ENCODE measurements around the gene DCAF10.
A peak's percentile ranks its signal among the peaks of the same experiment; 100 is the strongest.
"Not testable (repeated sequence)": the region's sequence is repeated elsewhere in the genome, so short reads cannot be mapped to it uniquely, and the experiment has no call there.

DCAF10 gene

GRCh38 chr9:37800631-37801286, at the start of gene DCAF10:
DCAF10 (plus strand) TSS chr9:37800797; CDS start chr9:37800867, 70 bp downstream.
- H3K4me1 Mint-ChIP-seq: peaks cover 32% of the 10 kb centered on the region
- DNase-seq (ENCODE audit: low spot score in 2 of 2) (peak; percentile 95 to 99), ATAC-seq (peak; percentile 94)
- no peaks in the 10 kb centered on the region for H3K9me3 Mint-ChIP-seq
- H3K27ac Mint-ChIP-seq: peak within 1 kb of the TSS; percentile 84
- peaks cover 18% of the 10 kb centered on the region for H3K36me3 Mint-ChIP-seq
- H3K4me3 Mint-ChIP-seq: peak within 1 kb of the TSS; percentile 82

- no peak overlapping the region for H3K4me3 Mint-ChIP-seq
- H3K9me3 Mint-ChIP-seq: no peaks in the 10 kb centered on the region
- no peak overlapping the region for H3K27ac Mint-ChIP-seq
- DNase-seq (ENCODE audit: low spot score in 2 of 2): no peak
- peaks cover 20% of the 10 kb centered on the region for H3K4me1 Mint-ChIP-seq
- ATAC-seq: no peak
- no peaks in the 10 kb centered on the region for H3K36me3 Mint-ChIP-seq
Observed at GRCh38 chr9:37751186-37751585, 49.4 kb upstream of the DCAF10 start.

- not testable (repeated sequence) for ATAC-seq; H3K4me3 Mint-ChIP-seq; DNase-seq (ENCODE audit: low spot score in 2 of 2); H3K27ac Mint-ChIP-seq; H3K36me3 Mint-ChIP-seq; H3K9me3 Mint-ChIP-seq
- peaks cover 21% of the 10 kb centered on the region for H3K4me1 Mint-ChIP-seq
Observed at GRCh38 chr9:37751704-37752103, 48.9 kb upstream of the DCAF10 start.

- peaks cover 21% of the 10 kb centered on the region for H3K4me1 Mint-ChIP-seq
- H3K36me3 Mint-ChIP-seq; DNase-seq (ENCODE audit: low spot score in 2 of 2); ATAC-seq; H3K27ac Mint-ChIP-seq; H3K4me3 Mint-ChIP-seq; H3K9me3 Mint-ChIP-seq: not testable (repeated sequence)
Observed at GRCh38 chr9:37752112-37752511, 48.5 kb upstream of the DCAF10 start.

- no peak for DNase-seq (ENCODE audit: low spot score in 2 of 2)
- Mint-ChIP-seq H3K27ac (peak overlapping the region; percentile 98), H3K36me3 (no peaks in the 10 kb centered on the region), H3K4me3 (peak overlapping the region; percentile 88), H3K4me1 (peaks cover 21% of the 10 kb centered on the region), H3K9me3 (no peaks in the 10 kb centered on the region)
- ATAC-seq: no peak
Observed at GRCh38 chr9:37752642-37753488, 47.7 kb upstream of the DCAF10 start.

- Mint-ChIP-seq H3K27ac (peak within 1 kb of the TSS; percentile 98), H3K4me1 (peaks cover 21% of the 10 kb centered on the region), H3K9me3 (no peaks in the 10 kb centered on the region), H3K4me3 (peak within 1 kb of the TSS; percentile 88), H3K36me3 (no peaks in the 10 kb centered on the region)
- ATAC-seq: peak; percentile 92
- DNase-seq (ENCODE audit: low spot score in 2 of 2): peak; percentile 46 to 76
Observed at GRCh38 chr9:37753489-37754190, 47.0 kb upstream of the DCAF10 start, which contains the start of gene TRMT10B. TRMT10B (plus strand) TSS chr9:37753805; CDS start chr9:37761932, 8,127 bp downstream.

- DNase-seq (ENCODE audit: low spot score in 2 of 2) (no peak), ATAC-seq (no peak)
- H3K4me3 Mint-ChIP-seq: no peak overlapping the region
- H3K27ac Mint-ChIP-seq: no peak overlapping the region
- H3K9me3 Mint-ChIP-seq: no peaks in the 10 kb centered on the region
- H3K4me1 Mint-ChIP-seq: peaks cover 27% of the 10 kb centered on the region
- H3K36me3 Mint-ChIP-seq: peaks cover 22% of the 10 kb centered on the region
Observed at GRCh38 chr9:37758747-37759146, 41.9 kb upstream of the DCAF10 start.

- DNase-seq (ENCODE audit: low spot score in 2 of 2) (no peak), ATAC-seq (no peak)
- Mint-ChIP-seq H3K9me3 (no peaks in the 10 kb centered on the region), H3K4me3 (no peak overlapping the region), H3K4me1 (peaks cover 13% of the 10 kb centered on the region), H3K27ac (peak overlapping the region; percentile 77), H3K36me3 (peaks cover 32% of the 10 kb centered on the region)
Observed at GRCh38 chr9:37760416-37761161, 40.0 kb upstream of the DCAF10 start.

GRCh38 chr9:37761511-37761910, 39.1 kb upstream of the DCAF10 start:
- ATAC-seq (no peak), DNase-seq (ENCODE audit: low spot score in 2 of 2) (no peak)
- Mint-ChIP-seq H3K4me3 (no peak overlapping the region), H3K4me1 (peaks cover 10% of the 10 kb centered on the region), H3K9me3 (no peaks in the 10 kb centered on the region), H3K36me3 (peaks cover 32% of the 10 kb centered on the region), H3K27ac (peak overlapping the region; percentile 21)

GRCh38 chr9:37765263-37765662, 35.3 kb upstream of the DCAF10 start:
- peaks cover 25% of the 10 kb centered on the region for H3K4me1 Mint-ChIP-seq
- not testable (repeated sequence) for DNase-seq (ENCODE audit: low spot score in 2 of 2); H3K4me3 Mint-ChIP-seq; H3K27ac Mint-ChIP-seq; H3K9me3 Mint-ChIP-seq; ATAC-seq
- peaks cover 60% of the 10 kb centered on the region for H3K36me3 Mint-ChIP-seq

GRCh38 chr9:37769306-37769705, 31.3 kb upstream of the DCAF10 start:
- Mint-ChIP-seq H3K36me3 (peaks cover 72% of the 10 kb centered on the region), H3K4me3 (no peak overlapping the region), H3K27ac (peak overlapping the region; percentile 37), H3K9me3 (no peaks in the 10 kb centered on the region), H3K4me1 (peaks cover 19% of the 10 kb centered on the region)
- ATAC-seq: no peak
- DNase-seq (ENCODE audit: low spot score in 2 of 2): no peak

GRCh38 chr9:37769995-37770394, 30.6 kb upstream of the DCAF10 start:
- no peak for DNase-seq (ENCODE audit: low spot score in 2 of 2)
- no peaks in the 10 kb centered on the region for H3K9me3 Mint-ChIP-seq
- H3K4me1 Mint-ChIP-seq: peaks cover 19% of the 10 kb centered on the region
- H3K27ac Mint-ChIP-seq: peak overlapping the region; percentile 37
- no peak overlapping the region for H3K4me3 Mint-ChIP-seq
- peaks cover 74% of the 10 kb centered on the region for H3K36me3 Mint-ChIP-seq
- no peak for ATAC-seq

- ATAC-seq (no peak), DNase-seq (ENCODE audit: low spot score in 2 of 2) (no peak)
- Mint-ChIP-seq H3K4me1 (no peaks in the 10 kb centered on the region), H3K36me3 (peaks cover 96% of the 10 kb centered on the region), H3K4me3 (no peak overlapping the region), H3K9me3 (no peaks in the 10 kb centered on the region), H3K27ac (peak overlapping the region; percentile 69)
Observed at GRCh38 chr9:37775216-37775919, 25.2 kb upstream of the DCAF10 start.

GRCh38 chr9:37776328-37776727, 24.3 kb upstream of the DCAF10 start:
- H3K4me3 Mint-ChIP-seq: no peak overlapping the region
- H3K9me3 Mint-ChIP-seq: no peaks in the 10 kb centered on the region
- ATAC-seq (no peak), DNase-seq (ENCODE audit: low spot score in 2 of 2) (no peak)
- H3K4me1 Mint-ChIP-seq: no peaks in the 10 kb centered on the region
- H3K36me3 Mint-ChIP-seq: peaks cover 96% of the 10 kb centered on the region
- no peak overlapping the region for H3K27ac Mint-ChIP-seq
